Activated CD4-positive, alpha-beta memory T cell treated with anti-CD3 and anti-CD28 coated beads, Interleukin-2, amount 10 ng/mL, durations not matched to agents 7 days and 5 days (primary cell): ENCODE results near the gene CEP41. TPM values are rescaled to one million over a fixed set of nuclear protein-coding genes. Genes with fewer than 3 reads are reported as not detected.

Experiments used
- CTCF ChIA-PET: fragments of 350-600 bp; sonication (Branson Sonifier 250); formaldehyde crosslinking; loops from one replicate; lab custom pipeline; 2021; ENCODE audit warnings: antibody characterized with exemption, inconsistent platforms; lab: Charles Lee
- POLR2A ChIA-PET: fragments of 350-600 bp; sonication (Branson Sonifier 250); formaldehyde crosslinking; loops from one replicate; lab custom pipeline; 2021; ENCODE audit warnings: antibody characterized with exemption; lab: Charles Lee
- DNase-seq: peaks from one replicate; pipeline ENCODE4 v3.0.0-alpha.2; 2020
- H3K27ac Mint-ChIP-seq: one replicate; pipeline ENCODE4 v1.8.0; 2021; ENCODE audit warnings: mild to moderate bottlenecking, mixed read lengths
- H3K27me3 Mint-ChIP-seq: one replicate; pipeline ENCODE4 v1.8.0; 2021; ENCODE audit warnings: mixed read lengths
- H3K36me3 Mint-ChIP-seq: one replicate; pipeline ENCODE4 v1.8.0; 2021; ENCODE audit warnings: low read depth, mixed read lengths
- H3K4me1 Mint-ChIP-seq: one replicate; pipeline ENCODE4 v1.8.0; 2021; ENCODE audit warnings: mixed read lengths
- H3K4me3 Mint-ChIP-seq: one replicate; pipeline ENCODE4 v1.8.0; 2021; ENCODE audit warnings: mild to moderate bottlenecking, mixed read lengths
- H3K9me3 Mint-ChIP-seq: one replicate; pipeline ENCODE4 v1.8.0; 2021; ENCODE audit warnings: mixed read lengths
- total RNA-seq, 2 experiments: library from RNA; stranded (reverse); gene quantifications; one replicate each; pipeline ENCODE4 v1.2.3, GENCODE V29; 2021

Gene CEP41, protein sequence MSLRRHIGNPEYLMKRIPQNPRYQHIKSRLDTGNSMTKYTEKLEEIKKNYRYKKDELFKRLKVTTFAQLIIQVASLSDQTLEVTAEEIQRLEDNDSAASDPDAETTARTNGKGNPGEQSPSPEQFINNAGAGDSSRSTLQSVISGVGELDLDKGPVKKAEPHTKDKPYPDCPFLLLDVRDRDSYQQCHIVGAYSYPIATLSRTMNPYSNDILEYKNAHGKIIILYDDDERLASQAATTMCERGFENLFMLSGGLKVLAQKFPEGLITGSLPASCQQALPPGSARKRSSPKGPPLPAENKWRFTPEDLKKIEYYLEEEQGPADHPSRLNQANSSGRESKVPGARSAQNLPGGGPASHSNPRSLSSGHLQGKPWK
- total RNA-seq = 10 to 100 TPM; 13.2 to 15.7 TPM

DNA sequence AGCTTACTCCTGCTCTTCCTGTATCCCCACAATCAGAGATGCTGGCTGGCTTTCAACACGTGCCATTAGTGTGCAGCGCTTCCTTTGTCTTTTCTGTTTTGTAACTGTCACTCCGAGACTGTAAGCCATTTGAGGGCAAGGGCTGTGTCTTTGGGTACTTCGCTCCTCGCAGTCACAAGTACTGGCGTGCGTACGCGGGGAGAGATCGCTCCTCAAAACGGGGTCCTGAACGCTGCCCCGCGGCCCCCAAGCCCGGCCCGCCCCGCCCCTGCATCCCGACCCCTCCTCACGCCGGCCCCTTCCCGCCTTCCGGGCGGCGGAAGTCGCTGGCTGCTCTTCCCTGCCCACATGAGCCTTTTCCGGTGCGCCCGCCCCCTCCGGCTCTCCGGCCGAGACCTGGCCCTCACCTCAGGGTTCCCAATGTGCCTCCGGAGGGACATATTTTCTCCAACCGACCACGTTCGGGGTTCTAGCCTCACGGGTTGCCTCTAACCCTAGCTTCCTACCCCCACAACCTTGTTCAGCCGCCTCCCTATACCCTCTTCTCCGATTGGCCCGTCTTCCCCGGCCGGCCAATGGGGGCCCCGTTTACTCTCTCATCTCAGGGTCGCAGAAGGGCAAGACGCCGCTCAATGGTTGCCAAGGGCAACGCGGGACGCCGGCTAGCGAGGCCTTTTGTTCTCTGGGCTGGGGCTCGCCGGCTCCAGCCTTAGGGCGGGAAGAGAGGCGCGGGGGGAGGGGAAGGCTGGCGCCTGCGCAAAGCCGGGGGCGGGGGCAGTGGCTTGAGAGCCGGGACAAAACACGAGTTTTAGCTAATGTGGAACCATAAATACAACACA lies at the start of gene CEP41:
Gene CEP41 (minus strand): TSS at position 490 of the 839 bp plus-strand sequence. CDS start 50 bp downstream, at position 440.
- Mint-ChIP-seq H3K9me3 (no peaks in the 10 kb centered on the region), H3K27me3 (no peaks in the 10 kb centered on the region), H3K4me3 (peak within 1 kb of the TSS; percentile 98), H3K4me1 (peaks cover 38% of the 10 kb centered on the region), H3K36me3 (peaks cover 2% of the 10 kb centered on the region), H3K27ac (peak within 1 kb of the TSS; percentile 87)
- POLR2A ChIA-PET = interaction anchor here (0.8 to 1.5 kb wide), 5 partner anchors 13 to 236 kb away, joined by 3 to 10 read pairs (median 3); partner anchors contain the start of genes MEST and TMEM209
- CTCF ChIA-PET = interaction anchor here (1.0 to 1.6 kb wide), 3 partner anchors 46 to 235 kb away, joined by 3 to 5 read pairs (median 4); partner anchors contain the start of gene TMEM209
- peak; percentile 94 for DNase-seq

- Mint-ChIP-seq H3K9me3 (peaks cover 3% of the 10 kb centered on the region), H3K27ac (no peak overlapping the region), H3K36me3 (peaks cover 6% of the 10 kb centered on the region), H3K27me3 (peaks cover 77% of the 10 kb centered on the region), H3K4me1 (peaks cover 23% of the 10 kb centered on the region), H3K4me3 (no peak overlapping the region)
- CTCF ChIA-PET = interaction anchor here (1.6 kb wide), 1 partner anchor 247 kb away, joined by 3 read pairs; no protein-coding TSS in a partner anchor
- POLR2A ChIA-PET = no interaction called here
- no peak for DNase-seq
These were observed 49.5 kb upstream of the CEP41 start for GRCh38 chr7:130490311-130490791.

DNA sequence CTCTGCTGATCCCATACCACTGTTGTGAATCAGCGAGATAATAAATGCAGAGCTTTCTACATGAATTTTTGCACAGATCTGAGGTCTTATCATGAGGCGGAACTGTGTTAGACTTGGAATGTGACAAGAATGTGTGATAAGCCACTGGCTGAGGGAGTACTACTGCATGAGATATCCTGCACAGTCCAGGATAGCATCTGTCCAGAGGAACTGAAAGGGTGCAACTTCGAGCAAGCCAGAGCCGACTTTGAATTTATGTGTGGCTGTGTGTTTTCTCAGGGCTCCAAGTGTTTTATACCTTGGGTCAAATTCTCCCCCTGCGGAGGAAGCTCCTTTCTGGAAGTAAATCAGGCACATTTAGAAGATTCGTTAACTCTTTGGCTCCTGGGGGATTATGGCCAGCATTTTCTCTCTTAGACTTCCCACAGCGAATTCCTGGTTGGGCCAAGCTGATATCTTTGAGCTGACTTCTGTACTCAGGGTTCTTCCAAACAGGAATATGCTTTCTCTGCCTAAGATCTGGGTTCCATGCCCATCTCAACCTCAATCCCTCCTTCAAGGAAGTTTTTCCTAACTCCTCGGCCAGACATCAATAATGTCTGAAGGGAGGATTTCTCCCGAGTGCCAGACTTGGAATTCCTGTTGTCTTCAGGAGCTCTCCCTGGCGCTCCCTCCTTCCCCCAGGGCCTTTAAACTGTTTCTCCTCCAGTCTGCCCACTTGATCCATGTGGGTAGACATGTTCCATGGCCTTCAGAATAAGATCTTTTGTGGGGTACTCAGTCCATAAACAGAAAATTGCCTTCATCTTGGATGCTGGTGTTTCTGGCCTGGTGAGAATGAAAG lies 48.5 kb upstream of the CEP41 start:
- CTCF ChIA-PET = interaction anchor here (1.6 kb wide), 1 partner anchor 246 kb away, joined by 3 read pairs; no protein-coding TSS in a partner anchor
- Mint-ChIP-seq H3K4me3 (no peak overlapping the region), H3K9me3 (peaks cover 3% of the 10 kb centered on the region), H3K4me1 (peaks cover 29% of the 10 kb centered on the region), H3K27ac (no peak overlapping the region), H3K27me3 (peaks cover 79% of the 10 kb centered on the region), H3K36me3 (peaks cover 6% of the 10 kb centered on the region)
- DNase-seq = no peak
- POLR2A ChIA-PET = no interaction called here

DNA sequence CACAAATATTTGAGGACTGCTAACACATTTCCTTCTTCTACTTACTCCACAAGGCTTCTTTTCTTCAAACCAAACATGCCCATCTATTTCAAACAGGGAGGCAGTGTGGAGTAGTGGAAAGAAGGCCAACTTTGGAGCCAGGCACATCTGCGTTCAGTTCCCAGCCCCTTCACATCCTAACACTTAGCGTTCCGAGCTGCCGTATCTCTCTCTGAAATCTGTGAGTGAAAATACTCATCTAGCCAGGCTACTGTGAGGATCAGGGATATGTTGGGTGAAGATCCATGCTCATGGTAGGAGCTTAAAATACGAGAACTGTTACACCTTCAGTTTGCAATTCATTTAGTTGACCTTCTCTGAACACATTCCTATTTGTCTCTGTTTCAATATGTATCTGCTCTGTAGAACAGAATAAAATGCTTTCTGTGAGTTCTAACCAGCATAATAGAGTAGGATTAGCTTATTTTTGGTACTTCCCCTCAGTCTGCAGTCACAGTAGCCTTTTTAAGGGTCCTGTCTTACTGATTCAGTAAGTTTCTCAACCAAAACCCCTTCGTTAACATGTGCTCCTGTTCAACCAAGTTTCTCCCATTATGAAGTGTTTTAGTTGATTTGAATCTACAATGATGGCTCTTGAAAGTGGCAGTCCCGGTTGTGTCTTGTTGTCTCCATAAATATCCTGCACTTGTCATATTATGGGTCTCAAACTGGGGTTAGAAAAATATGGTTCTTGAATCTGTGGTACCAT lies 47.8 kb upstream of the CEP41 start:
- ChIA-PET CTCF (interaction anchor here (1.6 kb wide), 1 partner anchor 245 kb away, joined by 3 read pairs; no protein-coding TSS in a partner anchor), POLR2A (no interaction called here)
- H3K4me1 Mint-ChIP-seq = peaks cover 29% of the 10 kb centered on the region
- DNase-seq = no peak
- no peak overlapping the region for H3K4me3 Mint-ChIP-seq
- peaks cover 76% of the 10 kb centered on the region for H3K27me3 Mint-ChIP-seq
- H3K9me3 Mint-ChIP-seq = peaks cover 3% of the 10 kb centered on the region
- H3K36me3 Mint-ChIP-seq = peaks cover 6% of the 10 kb centered on the region
- H3K27ac Mint-ChIP-seq = no peak overlapping the region

GRCh38 chr7:130486954-130487436 lies 46.2 kb upstream of the CEP41 start:
- Mint-ChIP-seq H3K4me1 (peaks cover 29% of the 10 kb centered on the region), H3K27ac (no peak overlapping the region), H3K9me3 (no peaks in the 10 kb centered on the region), H3K36me3 (no peaks in the 10 kb centered on the region), H3K27me3 (peaks cover 72% of the 10 kb centered on the region), H3K4me3 (peak overlapping the region; percentile 39)
- no peak for DNase-seq
- POLR2A ChIA-PET = no interaction called here
- CTCF ChIA-PET = interaction anchor here (0.8 to 1.9 kb wide), 5 partner anchors 16 to 417 kb away, joined by 3 to 6 read pairs (median 4); partner anchors contain the start of gene KLHDC10

GRCh38 chr7:130486114-130486953 lies 45.5 kb upstream of the CEP41 start:
- no peak overlapping the region for H3K27ac Mint-ChIP-seq
- no peaks in the 10 kb centered on the region for H3K36me3 Mint-ChIP-seq
- ChIA-PET POLR2A (no interaction called here), CTCF (interaction anchor here (0.8 to 1.9 kb wide), 5 partner anchors 15 to 416 kb away, joined by 3 to 6 read pairs (median 4); partner anchors contain the start of gene KLHDC10)
- peaks cover 68% of the 10 kb centered on the region for H3K27me3 Mint-ChIP-seq
- H3K4me3 Mint-ChIP-seq = peak overlapping the region; percentile 70
- peak; percentile 42 for DNase-seq
- H3K9me3 Mint-ChIP-seq = no peaks in the 10 kb centered on the region
- peaks cover 28% of the 10 kb centered on the region for H3K4me1 Mint-ChIP-seq

DNA sequence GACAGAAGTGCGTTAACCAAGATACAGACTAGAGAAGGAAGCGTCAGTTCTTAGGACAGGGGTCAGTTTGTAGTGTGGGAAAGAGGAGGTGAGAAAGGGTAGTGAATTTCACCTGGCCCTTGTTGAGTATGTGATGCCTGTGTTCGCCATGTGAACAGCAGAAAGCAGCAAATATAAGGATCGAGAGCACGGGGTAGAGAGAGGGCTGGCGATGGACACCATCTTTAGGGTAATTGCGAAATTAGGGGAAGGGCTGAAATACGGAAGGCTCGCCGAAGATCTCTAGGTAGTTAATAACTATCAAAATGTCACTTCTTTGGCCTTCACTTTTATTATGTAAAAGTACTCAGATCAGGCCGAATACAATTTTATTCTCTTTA lies 44.9 kb upstream of the CEP41 start:
- Mint-ChIP-seq H3K4me3 (peak overlapping the region; percentile 70), H3K9me3 (no peaks in the 10 kb centered on the region), H3K4me1 (peaks cover 24% of the 10 kb centered on the region), H3K27ac (no peak overlapping the region), H3K27me3 (peaks cover 63% of the 10 kb centered on the region), H3K36me3 (no peaks in the 10 kb centered on the region)
- ChIA-PET POLR2A (no interaction called here), CTCF (interaction anchor here (1.5 kb wide), 1 partner anchor 273 kb away, joined by 3 read pairs; no protein-coding TSS in a partner anchor)
- DNase-seq = no peak

DNA sequence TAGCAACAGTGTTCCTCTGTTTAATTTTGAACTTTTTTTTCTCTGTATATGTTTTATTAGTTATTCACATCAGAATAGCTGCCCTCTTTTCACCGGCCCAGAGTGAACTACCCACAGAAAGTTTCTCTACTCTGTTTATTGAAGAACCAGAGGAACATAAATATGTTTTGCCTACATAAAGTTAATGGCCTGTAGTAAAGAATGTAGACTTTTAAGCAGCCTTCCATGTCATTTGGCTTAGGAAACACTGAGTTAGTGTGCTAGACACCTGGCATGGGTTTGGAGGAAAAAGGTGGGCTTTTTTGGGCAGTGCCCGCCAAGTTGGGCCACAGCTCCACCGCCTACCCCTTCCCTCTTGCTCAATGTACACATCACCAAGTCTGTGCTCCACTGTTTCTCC lies 42.2 kb upstream of the CEP41 start:
- Mint-ChIP-seq H3K27me3 (peaks cover 53% of the 10 kb centered on the region), H3K4me3 (no peak overlapping the region), H3K9me3 (peaks cover 2% of the 10 kb centered on the region), H3K4me1 (peaks cover 24% of the 10 kb centered on the region), H3K36me3 (no peaks in the 10 kb centered on the region), H3K27ac (no peak overlapping the region)
- ChIA-PET CTCF (no interaction called here), POLR2A (no interaction called here)
- DNase-seq = no peak

- ChIA-PET POLR2A (no interaction called here), CTCF (no interaction called here)
- H3K27me3 Mint-ChIP-seq = peaks cover 49% of the 10 kb centered on the region
- no peak for DNase-seq
- peaks cover 2% of the 10 kb centered on the region for H3K9me3 Mint-ChIP-seq
- H3K27ac Mint-ChIP-seq = no peak overlapping the region
- no peaks in the 10 kb centered on the region for H3K36me3 Mint-ChIP-seq
- peaks cover 20% of the 10 kb centered on the region for H3K4me1 Mint-ChIP-seq
- H3K4me3 Mint-ChIP-seq = no peak overlapping the region
These were observed 41.1 kb upstream of the CEP41 start for GRCh38 chr7:130481898-130482297.

DNA sequence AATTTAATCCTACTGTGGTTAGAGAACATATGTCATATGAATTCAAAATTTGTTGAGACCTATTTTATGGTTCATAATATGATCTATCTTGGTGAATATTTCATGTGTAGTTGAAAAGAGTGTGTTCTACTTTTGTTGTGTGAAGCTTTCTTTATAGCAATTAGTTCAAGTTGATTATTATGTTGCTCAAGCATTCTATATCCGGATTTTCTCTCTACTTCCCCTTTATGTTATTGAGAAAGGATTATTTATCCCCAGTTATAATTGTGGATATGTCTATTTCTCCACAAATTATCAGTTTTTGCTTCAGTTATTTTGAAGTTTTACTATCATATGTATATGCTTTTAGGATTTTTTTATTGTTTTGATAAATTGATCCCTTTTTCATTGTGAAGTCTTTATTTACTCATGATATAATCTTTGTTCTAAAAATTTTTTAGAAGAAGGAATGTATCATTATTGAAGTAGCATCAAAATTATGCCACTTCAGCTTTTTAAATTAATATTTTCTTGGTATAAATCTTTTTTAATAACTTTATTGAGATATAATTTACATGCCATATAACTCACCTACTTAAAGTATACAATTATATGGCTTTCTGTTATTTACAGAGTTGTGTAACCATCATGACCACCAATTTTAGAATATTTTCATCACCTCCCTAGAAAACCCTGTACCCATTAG lies 39.0 kb upstream of the CEP41 start:
- H3K27ac Mint-ChIP-seq = no peak overlapping the region
- DNase-seq = no peak
- POLR2A ChIA-PET = no interaction called here
- CTCF ChIA-PET = no interaction called here
- no peaks in the 10 kb centered on the region for H3K36me3 Mint-ChIP-seq
- H3K4me1 Mint-ChIP-seq = peaks cover 2% of the 10 kb centered on the region
- no peak overlapping the region for H3K4me3 Mint-ChIP-seq
- peaks cover 35% of the 10 kb centered on the region for H3K27me3 Mint-ChIP-seq
- H3K9me3 Mint-ChIP-seq = peaks cover 2% of the 10 kb centered on the region
